NCI-H1930 (cell line): ENCODE data around the gene CYP4F22.
"Not testable (repeated sequence)": the region's sequence is repeated elsewhere in the genome, so short reads cannot be mapped to it uniquely, and the experiment has no call there.

ENCODE experiments used
- DNase-seq, 2 experiments: peaks; one replicate each; lab custom pipeline; 2025; lab: John Stamatoyannopoulos, UW

Gene CYP4F22

GRCh38 chr19:15570420-15570819, 62.1 kb downstream of the CYP4F22 start:
- DNase-seq: no peak

- DNase-seq: no peak
Observed at GRCh38 chr19:15575406-15575805, 67.1 kb downstream of the CYP4F22 start.

GRCh38 chr19:15576526-15577156, 68.3 kb downstream of the CYP4F22 start:
- no peak for DNase-seq

- DNase-seq: no peak
Observed at GRCh38 chr19:15577184-15577771, 69.0 kb downstream of the CYP4F22 start.

- DNase-seq: no peak
Observed at GRCh38 chr19:15583346-15583745, 75.0 kb downstream of the CYP4F22 start.

- DNase-seq: no peak
Observed at GRCh38 chr19:15584095-15584494, 75.8 kb downstream of the CYP4F22 start.

- peak; percentile 11 to 69 for DNase-seq
Observed at GRCh38 chr19:15584541-15585115, 76.3 kb downstream of the CYP4F22 start.

- DNase-seq: no peak
Observed at GRCh38 chr19:15587663-15588062, 79.3 kb downstream of the CYP4F22 start.

- DNase-seq: no peak
Observed at GRCh38 chr19:15588265-15588664, 79.9 kb downstream of the CYP4F22 start.

- DNase-seq: no peak
Observed at GRCh38 chr19:15589760-15590451, 81.6 kb downstream of the CYP4F22 start.

- DNase-seq: no peak
Observed at GRCh38 chr19:15591796-15592195, 83.5 kb downstream of the CYP4F22 start.

GRCh38 chr19:15592506-15592905, 84.2 kb downstream of the CYP4F22 start:
- not testable (repeated sequence) for DNase-seq

GRCh38 chr19:15593766-15594165, 85.4 kb downstream of the CYP4F22 start:
- DNase-seq: not testable (repeated sequence)

- no peak for DNase-seq
Observed at GRCh38 chr19:15595069-15595468, 86.7 kb downstream of the CYP4F22 start.
